RPMI8226 (cell line): ENCODE measurements around the gene MIOX.
"Not testable (repeated sequence)": the region's sequence is repeated elsewhere in the genome, so short reads cannot be mapped to it uniquely, and the experiment has no call there.

Experiments
- DNase-seq: peaks from one replicate; pipeline ENCODE4 v3.0.0-alpha.2; 2015

MIOX gene

DNA sequence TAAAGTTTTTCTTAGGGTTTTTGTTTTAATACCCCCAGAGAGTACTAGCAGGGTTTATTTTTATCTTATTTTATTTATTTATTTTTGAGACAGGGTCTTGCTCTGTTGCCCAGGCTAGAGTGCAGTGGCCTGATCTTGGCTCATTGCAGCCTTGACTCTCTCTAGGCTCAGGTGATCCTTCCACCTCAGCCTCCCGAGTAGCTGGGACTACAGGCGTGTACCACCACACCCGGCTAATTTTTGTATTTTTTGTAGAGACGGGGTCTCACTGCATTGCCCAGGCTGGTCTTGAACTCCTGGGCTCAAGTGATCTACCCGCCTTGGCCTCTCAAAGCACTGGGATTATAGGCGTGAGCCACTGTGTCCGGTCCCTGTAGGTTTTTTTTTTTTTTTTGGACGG, 33.5 kb downstream of the MIOX start:
- DNase-seq, result not testable (repeated sequence)

DNA sequence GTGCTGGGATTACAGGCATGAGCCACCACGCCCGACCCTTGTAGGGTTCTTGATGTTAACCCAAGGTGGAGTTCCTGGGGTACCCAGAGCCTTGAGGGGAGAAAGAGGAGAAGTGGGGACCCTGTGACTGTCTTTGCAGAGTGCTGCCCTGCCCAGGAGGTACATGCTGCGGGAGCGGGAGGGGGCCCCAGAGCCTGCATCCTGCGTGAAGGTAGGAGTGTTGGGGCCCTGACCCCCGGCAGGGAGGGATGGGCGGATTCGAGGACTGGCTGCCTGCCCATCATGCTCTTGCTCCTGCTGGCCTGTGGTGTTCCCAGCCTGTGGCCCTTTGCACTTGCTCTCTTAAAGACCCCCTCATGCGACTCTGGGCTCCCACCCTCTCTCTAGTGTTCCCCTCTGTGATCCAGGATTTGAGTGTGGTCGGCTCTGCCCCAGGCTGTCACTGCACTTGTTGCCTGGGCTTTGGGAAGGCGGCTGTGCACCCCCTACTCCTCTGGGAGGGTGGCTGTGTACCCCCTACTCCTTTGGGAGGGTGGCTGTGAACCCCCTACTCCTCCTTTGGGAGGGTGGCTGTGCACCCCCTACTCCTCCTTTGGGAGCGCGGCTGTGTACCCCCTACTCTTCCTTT, 34.3 kb downstream of the MIOX start:
- DNase-seq, result no peak

DNA sequence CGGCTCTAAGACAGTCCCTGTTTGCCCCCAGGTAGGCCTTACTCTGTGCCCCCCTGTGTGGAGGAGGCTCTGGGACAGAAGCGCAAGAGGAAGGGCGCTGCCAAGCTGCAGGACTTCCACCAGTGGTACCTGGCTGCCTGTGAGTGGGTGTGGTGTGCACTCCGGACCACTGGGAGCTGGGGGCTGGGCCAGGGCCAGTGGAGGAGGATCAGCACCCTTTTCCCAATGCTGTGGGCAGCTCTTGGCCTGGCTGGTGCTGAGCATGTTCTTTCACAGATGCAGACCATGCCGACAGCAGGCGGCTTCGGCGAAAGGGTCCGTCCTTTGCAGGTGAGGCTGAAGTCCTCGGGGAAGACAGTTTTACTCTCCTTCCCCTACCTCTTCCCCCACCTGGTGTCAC, 35.1 kb downstream of the MIOX start:
- DNase-seq, result no peak

DNA sequence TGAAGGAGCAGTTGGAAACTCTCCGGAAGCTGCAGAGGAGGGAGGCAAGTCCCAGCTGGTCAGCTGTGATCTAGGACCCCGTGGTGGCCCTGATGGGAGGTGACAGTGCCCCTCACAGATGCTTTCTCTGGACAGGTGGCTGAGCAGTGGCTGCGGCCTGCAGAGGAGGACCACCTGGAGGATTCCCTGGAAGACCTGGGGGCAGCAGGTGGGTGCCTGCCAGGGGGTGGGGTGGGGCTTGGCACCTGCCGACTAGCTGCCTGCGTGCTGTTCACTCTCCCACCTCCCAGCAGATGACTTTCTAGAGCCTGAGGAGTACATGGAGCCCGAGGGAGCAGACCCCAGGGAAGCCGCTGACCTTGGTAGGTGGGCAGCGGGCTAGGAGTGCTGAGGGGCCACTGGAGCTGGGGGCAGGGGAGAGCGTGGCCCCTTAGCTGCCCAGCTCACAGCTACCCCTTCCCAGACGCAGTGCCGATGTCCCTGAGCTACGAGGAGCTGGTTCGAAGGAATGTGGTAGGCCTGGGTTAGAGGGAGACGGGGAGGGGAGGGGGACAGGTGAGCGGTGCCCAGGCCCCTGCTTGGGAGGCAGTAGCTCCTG, 35.6 kb downstream of the MIOX start:
- no peak for DNase-seq

DNA sequence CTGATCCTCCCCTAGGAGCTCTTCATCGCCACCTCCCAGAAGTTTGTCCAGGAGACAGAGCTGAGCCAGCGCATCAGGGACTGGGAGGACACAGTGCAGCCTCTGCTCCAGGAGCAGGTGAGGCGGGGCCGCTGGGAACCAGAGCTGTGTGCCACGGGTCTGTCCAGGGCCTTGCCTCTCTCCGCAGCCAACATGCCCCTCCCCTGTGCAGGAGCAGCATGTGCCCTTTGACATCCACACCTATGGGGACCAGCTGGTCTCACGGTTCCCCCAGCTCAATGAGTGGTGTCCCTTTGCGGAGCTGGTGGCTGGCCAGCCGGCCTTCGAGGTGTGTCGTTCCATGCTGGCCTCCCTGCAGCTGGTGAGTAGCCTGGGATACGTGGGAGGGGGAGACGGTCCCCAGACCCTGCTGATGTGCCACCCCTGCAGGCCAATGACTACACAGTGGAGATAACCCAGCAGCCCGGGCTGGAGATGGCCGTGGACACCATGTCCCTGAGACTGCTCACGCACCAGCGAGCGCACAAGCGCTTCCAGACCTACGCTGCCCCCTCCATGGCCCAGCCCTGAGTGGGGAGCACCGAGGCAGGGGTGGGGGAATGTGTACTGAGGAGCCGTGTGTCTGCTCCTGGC, 36.3 kb downstream of the MIOX start:
- DNase-seq, result no peak

DNA sequence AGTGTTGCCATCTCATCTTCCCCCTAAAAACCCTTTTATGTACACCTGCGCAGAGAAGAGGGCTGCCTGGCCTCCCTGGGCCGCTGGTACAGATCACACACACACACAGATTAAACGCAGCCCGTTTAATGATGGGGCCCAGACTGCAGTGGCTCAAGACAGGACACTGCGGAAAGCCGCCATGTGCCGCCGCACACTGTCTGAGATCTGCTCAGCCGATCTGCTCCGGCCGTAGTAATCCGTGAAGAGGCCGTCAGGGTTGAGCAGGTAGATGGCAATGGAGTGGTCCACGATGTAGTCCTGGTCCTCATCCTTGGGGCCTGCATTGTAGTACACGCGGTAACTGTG, 36.8 kb downstream of the MIOX start:
- DNase-seq, result no peak

DNA sequence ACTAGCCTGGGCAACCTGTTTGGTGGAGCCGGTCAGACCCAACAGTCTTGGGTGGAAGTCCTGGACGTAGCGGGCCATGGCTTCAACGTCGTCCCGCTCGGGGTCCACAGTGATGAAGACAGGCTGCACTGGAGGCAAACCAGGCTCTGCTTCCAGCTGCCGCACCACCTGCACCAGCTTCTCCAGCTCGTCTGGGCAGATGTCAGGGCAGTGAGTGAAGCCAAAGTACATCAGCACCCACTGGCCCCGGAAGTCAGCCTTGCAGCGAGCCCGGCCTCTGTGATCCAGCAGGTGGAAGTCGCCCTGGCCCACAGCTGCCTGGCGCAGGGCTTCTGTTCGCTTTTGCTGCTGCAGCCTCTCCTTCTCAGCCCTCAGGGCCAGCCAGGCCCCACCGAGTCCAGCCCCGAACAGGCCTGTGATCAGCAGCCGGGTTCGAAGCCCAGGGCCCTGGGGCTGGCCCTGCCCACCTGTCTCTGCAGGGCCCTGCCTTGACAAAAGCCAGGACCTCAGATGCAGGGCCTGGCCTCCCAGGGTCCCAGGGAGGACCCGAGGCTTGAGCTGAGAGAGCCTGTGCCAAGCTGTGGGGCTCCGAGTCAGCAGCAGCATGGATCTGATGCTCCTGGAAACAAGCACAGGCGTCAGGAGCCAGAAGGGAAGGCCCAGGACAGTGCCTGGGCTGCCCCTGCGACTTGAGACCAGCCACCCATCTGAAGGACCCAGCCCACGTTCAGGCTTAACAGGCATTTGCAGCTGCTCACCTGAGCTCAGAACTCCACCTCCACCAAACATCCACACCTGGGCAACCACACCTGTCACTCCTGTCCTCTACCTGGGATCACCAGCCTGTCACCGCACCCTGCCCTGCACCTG, 37.4 kb downstream of the MIOX start:
- DNase-seq, result peak; percentile 41

DNA sequence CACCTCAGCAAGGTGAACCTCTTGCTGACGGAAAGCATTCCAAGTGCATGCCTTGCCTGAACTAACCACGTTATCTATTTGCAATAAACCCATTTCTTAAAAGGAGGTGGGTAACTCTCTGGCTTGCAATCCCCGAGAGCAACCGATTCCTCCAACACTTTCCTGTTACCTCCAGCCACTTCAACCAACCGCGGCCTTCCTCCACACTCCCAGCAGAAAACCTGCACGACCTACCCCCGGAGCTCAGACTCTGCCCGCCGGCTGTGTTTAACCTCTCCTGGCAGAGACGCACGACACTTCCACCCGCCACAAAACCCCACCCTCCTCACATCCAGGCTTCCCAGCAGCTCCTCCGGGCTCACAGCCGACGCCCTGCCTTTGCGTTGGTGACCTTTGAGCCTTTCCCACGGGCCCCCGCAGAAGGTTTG, 38.0 kb downstream of the MIOX start:
- no peak for DNase-seq

DNA sequence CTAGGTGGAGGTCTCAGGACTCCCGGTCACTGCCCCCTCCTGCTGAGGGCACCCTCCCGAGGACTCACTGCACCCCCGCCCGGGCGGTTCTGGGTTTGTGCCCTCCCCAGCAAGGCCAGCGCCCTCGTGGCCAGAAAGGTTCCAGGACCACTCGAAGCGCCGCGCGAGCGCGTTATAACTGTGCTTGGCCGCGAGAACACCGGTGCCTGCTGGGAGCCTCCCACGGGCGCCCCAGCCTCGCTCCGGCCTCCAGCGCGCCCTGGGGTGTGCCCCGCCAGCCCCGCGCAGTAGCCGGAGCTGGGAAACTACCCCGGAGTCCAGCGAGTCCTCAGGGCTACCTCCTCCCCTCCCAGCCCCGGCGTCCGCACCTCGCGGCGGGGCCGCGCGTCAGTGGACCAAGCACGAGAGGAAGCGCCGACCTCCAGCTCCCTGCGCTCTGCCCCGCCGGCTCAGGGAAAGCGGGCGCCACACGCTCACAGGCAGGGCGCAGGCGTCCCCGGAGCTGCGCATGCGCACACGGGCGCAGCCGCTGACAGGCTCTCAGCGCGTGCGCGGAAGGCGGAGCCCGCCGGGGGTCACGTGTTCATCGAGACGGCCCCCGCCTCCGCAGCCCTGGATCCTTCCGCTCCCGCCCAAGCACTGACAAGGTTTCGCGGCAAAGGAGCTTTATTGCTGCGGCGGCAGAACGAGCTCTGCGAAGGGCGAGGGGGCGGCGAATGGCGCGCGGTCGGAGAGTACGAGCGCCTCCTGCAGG, 38.6 kb downstream of the MIOX start, which contains the start of gene SCO2:
Gene SCO2 (minus strand): TSS at position 495 of the 754 bp plus-strand sequence. CDS start 1,187 bp downstream, outside the sequence.
- DNase-seq, result peak; percentile 98

DNA sequence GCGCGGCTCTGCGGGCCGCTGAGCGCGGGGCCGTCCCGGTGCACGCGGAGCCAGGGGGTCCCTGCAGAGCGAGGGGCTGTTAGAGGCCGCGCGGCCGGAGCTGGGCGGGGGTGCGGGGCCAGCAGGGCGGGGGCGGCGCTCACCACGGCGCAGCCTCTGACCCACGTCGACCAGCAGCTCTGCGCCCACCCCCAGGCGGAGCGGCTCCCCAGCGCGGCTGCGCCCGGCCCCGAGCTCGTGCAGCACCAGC, 39.1 kb downstream of the MIOX start:
- DNase-seq, result no peak

DNA sequence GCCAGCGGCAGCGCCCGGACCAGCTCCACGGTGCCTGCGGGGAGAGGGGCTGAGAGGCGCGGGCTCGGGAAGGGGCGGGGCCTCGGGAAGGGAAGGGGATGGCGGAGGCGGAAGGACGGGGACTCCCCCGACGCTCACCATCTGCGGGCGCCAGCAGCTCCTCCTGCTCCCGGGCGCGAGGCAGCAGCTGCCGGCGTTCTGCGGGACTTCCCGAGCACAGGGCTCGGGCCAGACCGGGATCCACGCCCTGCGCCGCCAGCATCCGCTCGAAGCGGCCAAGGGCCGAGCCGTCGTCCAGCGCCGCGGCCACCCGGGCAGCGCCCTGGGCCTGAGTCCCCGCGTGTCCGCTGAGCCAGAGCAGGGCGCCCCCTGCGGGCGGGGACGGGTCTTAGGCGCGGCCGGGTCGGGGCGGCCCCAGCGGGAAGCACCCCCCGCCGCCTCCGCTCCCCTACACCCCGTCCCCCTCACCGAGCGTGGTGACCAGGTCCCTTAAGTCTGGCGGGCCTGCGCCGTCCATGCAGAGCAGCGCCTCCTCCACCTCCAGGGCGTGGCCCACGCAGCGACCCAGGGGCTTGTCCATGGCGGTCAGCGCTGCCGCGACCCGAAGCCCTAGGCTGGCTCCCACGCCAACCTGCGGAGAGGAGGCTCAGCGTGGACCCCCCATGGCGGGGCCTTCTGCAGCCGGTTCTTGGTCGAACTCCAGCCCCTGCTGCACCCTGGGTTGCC, 39.6 kb downstream of the MIOX start:
- peak; percentile 87 for DNase-seq

DNA sequence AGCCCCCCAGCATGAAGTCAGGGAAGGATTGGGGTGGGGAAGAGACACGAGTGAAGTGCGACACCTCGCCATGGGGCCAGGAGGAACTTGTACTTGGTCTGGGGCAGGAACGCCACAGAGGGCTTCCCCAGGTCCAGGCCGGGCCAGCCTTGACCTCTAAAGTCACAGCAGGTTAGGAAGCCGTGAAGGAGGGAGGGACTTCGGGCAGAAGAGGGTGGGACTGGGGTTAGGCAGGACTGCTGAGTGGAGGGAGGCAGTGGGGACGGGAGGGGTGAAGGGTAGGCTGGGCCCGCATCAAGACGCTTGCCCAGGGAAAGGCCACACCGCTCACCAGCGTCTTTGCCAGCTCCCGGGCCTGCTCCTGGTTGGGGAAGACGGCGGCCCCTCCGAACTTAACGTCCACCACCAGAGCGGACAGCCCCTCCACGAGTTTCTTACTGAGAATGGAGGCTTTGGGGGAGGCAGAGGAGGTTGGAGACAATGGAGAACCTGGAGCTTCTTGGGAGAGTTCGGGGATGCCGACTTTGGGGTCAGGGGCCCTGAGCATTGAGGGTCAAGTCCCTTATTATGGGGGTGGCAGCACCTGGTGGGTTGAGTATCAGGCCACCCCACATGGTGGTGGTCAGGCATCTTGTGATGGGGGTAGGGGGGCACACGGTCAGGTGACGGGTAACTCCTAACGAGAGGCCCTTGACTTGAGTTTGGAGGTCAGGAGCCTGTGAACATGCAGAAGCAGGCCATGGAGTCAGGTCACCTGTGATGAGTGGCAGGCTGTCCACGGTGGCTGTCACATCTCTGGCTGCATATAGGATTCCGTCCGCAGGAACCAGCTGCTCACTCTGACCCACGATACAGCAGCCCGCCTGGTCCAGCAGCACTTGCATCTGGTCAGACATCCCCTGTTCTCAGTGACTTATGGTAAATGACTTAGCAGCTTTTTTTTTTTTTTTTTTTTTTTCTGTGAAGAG, 40.5 kb downstream of the MIOX start:
- DNase-seq, result peak; percentile 89

DNA sequence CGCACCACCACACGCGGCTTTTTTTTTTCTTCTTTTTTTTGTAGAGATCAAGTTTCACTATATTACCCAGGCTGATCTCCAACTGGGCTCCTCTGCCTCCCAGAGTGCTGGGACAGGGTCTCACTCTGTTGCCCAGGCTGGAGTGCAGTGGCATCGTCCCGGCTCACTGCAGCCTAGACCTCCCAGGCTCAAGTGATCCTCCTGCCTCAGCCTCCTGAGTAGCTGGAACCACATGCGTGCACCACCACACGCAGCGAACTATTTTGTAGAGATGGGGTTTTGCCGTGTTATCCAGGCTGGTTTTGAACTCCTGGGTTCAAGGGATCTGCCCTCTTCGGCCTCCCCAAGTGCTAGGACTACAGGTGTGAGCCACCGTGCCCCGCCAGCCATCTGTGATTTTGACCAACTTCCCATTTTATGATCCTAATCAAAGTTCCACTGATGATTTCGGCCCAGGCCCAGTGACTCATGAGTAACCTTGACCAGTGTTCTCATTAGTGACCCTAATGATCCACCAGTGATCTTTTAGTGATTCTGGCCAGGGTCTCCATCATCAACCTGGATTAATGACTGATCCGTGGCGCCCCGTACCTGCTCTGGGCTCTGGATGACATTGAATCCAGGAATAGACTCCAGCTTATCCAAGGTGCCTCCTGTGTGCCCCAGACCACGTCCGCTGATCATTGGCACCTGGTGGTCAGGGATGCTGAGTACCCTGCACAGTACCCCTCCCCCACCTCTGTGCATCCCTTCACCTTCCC, 41.4 kb downstream of the MIOX start:
- no peak for DNase-seq

DNA sequence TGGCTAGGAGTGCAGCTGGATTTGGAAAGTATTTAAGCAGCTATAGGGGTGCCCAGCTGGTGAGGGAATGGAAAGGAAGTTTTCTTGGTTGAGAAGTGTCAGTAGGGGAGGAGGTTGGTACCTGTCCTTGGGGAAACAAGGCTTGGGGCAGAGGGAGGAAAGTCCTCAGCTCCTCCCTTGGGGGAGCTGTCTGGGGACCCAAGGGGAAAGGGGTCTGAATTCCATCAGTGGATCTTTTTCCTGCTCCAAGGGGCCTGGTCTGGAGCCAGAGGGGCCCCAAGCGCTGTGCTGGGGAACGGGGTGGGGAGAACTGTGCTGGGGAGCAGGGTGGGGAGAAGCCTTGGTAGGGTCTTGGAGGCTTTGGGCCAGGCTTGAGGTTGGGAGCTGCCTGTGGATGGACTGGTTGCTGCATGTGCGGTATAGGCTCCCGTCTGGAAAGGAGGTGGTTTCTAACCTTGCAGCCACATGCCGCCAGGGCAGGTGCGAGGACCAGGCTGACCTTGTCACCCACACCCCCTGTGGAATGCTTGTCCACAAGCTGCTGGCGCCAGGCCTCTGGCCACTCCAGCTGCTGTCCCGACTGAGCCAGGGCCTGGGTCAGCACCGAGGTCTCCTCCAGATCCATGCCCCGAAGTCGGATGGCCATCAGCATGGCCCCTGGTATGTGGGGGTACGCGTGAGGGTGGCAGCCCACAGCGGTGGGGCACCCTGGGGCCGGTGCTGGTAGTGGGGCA, 42.2 kb downstream of the MIOX start:
- peak; percentile 44 for DNase-seq

DNA sequence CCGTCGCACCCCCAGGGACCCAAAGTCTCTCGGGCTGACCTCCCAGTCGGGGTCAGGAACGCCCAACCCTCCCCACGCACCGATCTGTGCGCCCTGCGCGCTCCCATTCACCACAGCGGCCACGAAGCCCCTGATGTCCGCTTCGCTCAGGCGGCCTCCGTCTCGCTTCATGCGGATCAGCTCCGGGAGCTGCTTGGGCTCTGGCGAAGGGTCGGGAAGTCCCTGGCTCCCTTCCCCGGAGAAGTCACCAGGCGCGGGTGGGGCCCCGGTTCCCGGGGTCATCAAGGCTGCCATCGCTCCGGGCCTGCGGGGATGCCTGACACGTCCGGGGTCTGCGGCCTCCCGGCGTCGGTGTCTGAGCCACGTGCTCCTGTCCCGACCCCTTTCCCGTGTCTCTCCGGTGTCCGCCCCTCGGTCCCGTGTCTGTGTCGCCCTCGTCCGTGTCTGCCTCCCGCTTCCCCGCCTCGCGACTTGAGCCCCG, 42.8 kb downstream of the MIOX start:
- peak; percentile 23 for DNase-seq

DNA sequence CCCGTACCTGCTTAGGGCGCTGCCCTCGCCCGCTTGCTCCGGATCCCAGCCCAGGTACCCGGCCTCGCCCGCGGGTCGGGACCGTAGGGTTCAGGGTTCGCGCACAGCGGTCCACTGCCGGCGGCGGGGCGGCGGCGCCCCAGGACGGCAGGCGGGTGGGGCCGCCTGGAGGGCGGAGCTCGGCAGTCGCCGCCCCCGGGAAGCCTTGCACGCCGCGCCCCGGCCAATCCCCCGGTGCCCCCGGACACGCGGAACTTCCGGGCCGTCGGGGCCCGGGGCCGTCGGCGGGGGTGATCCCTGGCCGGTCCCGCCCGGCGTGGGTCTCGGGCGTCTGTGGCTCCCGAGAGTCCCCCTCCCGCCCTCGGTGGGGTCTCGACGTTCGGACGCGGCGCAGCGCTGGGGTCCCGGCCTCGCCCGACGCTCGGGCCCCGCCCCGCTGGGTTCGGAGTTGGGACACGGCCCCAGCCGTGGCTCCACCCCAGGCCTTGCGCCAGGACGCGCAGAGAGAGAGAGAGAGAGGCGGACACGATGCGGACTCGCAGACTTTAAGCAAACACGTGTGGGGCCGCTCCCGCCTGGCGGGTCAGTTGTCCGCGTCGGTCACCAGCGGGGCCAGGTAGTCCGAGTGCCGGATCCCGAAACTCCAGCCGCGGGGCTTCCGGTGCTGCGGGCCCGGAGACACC, 43.4 kb downstream of the MIOX start, which contains the start of gene TYMP:
Gene TYMP (minus strand): TSS at position 116 of the 683 bp plus-strand sequence. CDS start 303 bp downstream, outside the sequence.
- DNase-seq, result peak; percentile 91

DNA sequence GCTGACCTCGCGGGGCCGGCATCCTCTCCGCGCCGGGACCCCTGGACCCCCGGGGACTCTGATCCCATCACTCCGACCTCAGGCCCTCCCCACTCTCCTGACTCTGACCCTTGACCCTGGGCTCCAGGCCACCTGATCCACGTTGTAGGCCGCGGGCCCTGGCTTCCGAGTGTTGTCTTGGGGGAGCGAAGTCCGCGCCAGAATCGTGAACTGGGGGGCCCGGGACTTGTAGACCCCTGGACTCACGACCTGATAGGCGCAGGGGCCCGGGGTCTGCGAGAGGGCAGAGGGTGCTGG, 43.9 kb downstream of the MIOX start:
- no peak for DNase-seq

DNA sequence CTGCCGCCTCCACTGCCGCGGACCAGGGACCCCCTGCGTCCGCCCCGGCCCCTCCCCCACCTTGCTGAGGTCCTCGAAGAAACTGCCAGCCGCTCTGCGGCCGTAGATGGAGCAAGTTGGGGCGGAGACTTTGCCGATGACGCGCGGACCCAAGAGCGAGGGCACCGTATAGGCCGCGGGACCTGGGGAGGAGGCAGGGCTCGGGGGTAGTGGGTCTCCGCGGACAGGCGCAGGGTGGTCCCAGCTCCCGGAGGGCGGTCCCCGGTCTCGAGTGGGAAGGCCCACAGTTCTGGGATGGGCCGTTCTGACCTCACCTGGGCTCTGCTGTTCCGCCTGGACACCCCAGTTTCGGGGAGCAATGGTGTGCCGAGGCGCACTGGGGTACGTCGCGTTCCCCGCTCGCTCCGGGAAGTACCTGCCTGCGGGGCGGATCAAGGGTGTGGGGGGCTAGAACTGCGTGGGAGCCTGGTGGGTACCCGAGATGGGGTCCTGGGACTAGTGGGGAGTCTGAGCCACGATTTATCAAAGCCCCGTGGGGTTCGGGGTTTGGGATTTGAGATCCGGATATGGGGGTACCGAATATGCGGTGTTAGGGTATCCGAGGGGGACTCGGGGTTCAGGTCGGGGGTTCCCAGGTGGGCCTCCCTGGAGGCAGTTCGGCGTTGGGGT, 44.4 kb downstream of the MIOX start:
- peak; percentile 92 for DNase-seq
